H1 (cell line): Measurements from ENCODE around the gene AAR2. TPM values are rescaled to one million over a fixed set of nuclear protein-coding genes. Genes with fewer than 3 reads are reported as not detected.

ENCODE experiments used
- CTCF ChIA-PET: fragments of 300-600 bp; sonication (Branson Sonifier 250); formaldehyde crosslinking; loops from one replicate; lab custom pipeline; 2021; ENCODE audit not compliant: partially characterized antibody; lab: Charles Lee
- POLR2A ChIA-PET: fragments of 300-600 bp; sonication (Branson Sonifier 250); formaldehyde crosslinking; loops from one replicate; lab custom pipeline; 2021; ENCODE audit warnings: inconsistent platforms; ENCODE audit not compliant: partially characterized antibody; lab: Charles Lee
- DNase-seq, 2 experiments: peaks; one replicate each; pipeline versions ENCODE4 v3.0.0 to v3.0.0-alpha.2; 2010 to 2022; ENCODE audit warnings: low spot score in 2 of 2, low read depth in 1 of 2, mixed read lengths in 1 of 2
- FAIRE-seq: peaks from 2 replicates; lab custom pipeline; 2011; peaks lifted over from hg19 to GRCh38; lab: Jason Lieb, UNC
- H2AFZ ChIP-seq: 2 replicates; pipeline ENCODE4 v1.8.1; 2012; ENCODE audit warnings: low read length, inconsistent platforms
- H2AK5ac ChIP-seq: 2 replicates; pipeline ENCODE4 v1.6.1; 2013; ENCODE audit warnings: low read depth, low read length
- H2BK120ac ChIP-seq: replicated peaks from 2 replicates; pipeline ENCODE3; 2013; ENCODE audit warnings: low read depth, low read length, inconsistent platforms
- H2BK12ac ChIP-seq: 2 replicates; pipeline ENCODE4 v1.6.1; 2013; ENCODE audit warnings: low read depth, low read length
- H2BK15ac ChIP-seq: 2 replicates; pipeline ENCODE4 v1.6.1; 2013; ENCODE audit warnings: low read length
- H2BK20ac ChIP-seq: 2 replicates; pipeline ENCODE4 v1.6.1; 2013; ENCODE audit warnings: low read length
- H2BK5ac ChIP-seq: 2 replicates; pipeline ENCODE4 v1.6.1; 2013; ENCODE audit warnings: low read depth, low read length
- H3K14ac ChIP-seq: 2 replicates; pipeline ENCODE4 v1.6.1; 2013; ENCODE audit warnings: inconsistent platforms; ENCODE audit not compliant: insufficient read length
- H3K18ac ChIP-seq: 2 replicates; pipeline ENCODE4 v1.6.1; 2013; ENCODE audit warnings: low read length; ENCODE audit errors: extremely low read depth
- H3K23ac ChIP-seq: 2 replicates; pipeline ENCODE4 v1.6.1; 2013; ENCODE audit warnings: inconsistent platforms; ENCODE audit not compliant: insufficient read length
- H3K23me2 ChIP-seq: 2 replicates; pipeline ENCODE4 v1.6.1; 2013; ENCODE audit warnings: low read depth, low read length
- H3K27ac ChIP-seq: 2 replicates; pipeline ENCODE4 v1.6.1; 2011; ENCODE audit warnings: low read depth, low read length, inconsistent platforms
- H3K27me3 ChIP-seq, 4 experiments: replicated peaks in 1 of 4; 1 replicate in 1 of 4; 2 replicates in 3 of 4; pipeline versions ENCODE4 v1.6.1 to v1.8.1; 2011 to 2013; ENCODE audit warnings: low read length in 3 of 4, mild to moderate bottlenecking in 3 of 4, inconsistent platforms in 2 of 4, mixed read lengths in 2 of 4, moderate library complexity in 1 of 4; ENCODE audit not compliant: control insufficient read depth in 3 of 4, insufficient read depth in 3 of 4; ENCODE audit errors: extremely low read depth in 1 of 4
- H3K36me3 ChIP-seq, 4 experiments: 2 replicates each; pipeline versions ENCODE4 v1.6.1 to v1.8.1; 2011 to 2013; ENCODE audit warnings: mild to moderate bottlenecking in 4 of 4, low read length in 3 of 4, moderate library complexity in 2 of 4, control low read depth in 1 of 4, inconsistent platforms in 1 of 4; ENCODE audit not compliant: insufficient read depth in 4 of 4, control insufficient read depth in 2 of 4
- H3K4ac ChIP-seq: replicated peaks from 2 replicates; pipeline ENCODE3; 2013; ENCODE audit warnings: low read length, low read depth, mixed read lengths, inconsistent platforms; ENCODE audit not compliant: insufficient read length
- H3K4me1 ChIP-seq, 4 experiments: replicated peaks in 1 of 4; 1 replicate in 1 of 4; 2 replicates in 3 of 4; pipeline versions ENCODE4 v1.6.1 to v1.8.1; 2011 to 2013; ENCODE audit warnings: low read length in 3 of 4, inconsistent platforms in 2 of 4, mixed read lengths in 1 of 4; ENCODE audit not compliant: insufficient read depth in 4 of 4, control insufficient read depth in 3 of 4
- H3K4me2 ChIP-seq, 2 experiments: 2 replicates each; pipeline versions ENCODE4 v1.6.1 to v1.8.1; 2011 to 2013; ENCODE audit warnings: low read depth in 2 of 2, low read length in 2 of 2, control low read depth in 1 of 2, inconsistent platforms in 1 of 2, mild to moderate bottlenecking in 1 of 2; ENCODE audit not compliant: insufficient read depth in 1 of 2
- H3K4me3 ChIP-seq, 4 experiments: fragments of 200-600, 300-600 bp in 1 of 4; sonication (generic), shearing (Covaris generic), sonication (Bioruptor Twin) in 1 of 4; 2 replicates each; pipeline versions ENCODE4 v1.5.1 to v1.8.1; 2011 to 2016; ENCODE audit warnings: low read length in 4 of 4, low read depth in 3 of 4, control low read depth in 2 of 4, inconsistent platforms in 2 of 4, mild to moderate bottlenecking in 2 of 4, mixed read lengths in 1 of 4, moderate library complexity in 1 of 4; ENCODE audit not compliant: insufficient read depth in 2 of 4; ENCODE audit errors: extremely low read depth in 1 of 4
- H3K56ac ChIP-seq: replicated peaks from 2 replicates; pipeline ENCODE3; 2013; ENCODE audit warnings: low read depth, mild to moderate bottlenecking, mixed read lengths, low read length, inconsistent platforms; ENCODE audit not compliant: insufficient read length
- H3K79me1 ChIP-seq: 2 replicates; pipeline ENCODE4 v1.6.1; 2013; ENCODE audit warnings: low read depth, low read length, control low read depth
- H3K79me2 ChIP-seq, 2 experiments: 2 replicates each; pipeline versions ENCODE4 v1.6.1 to v1.8.1; 2012 to 2013; ENCODE audit warnings: low read length in 2 of 2, mild to moderate bottlenecking in 2 of 2, inconsistent platforms in 1 of 2; ENCODE audit not compliant: insufficient read depth in 2 of 2, control insufficient read depth in 1 of 2
- H3K9ac ChIP-seq, 4 experiments: replicated peaks in 1 of 4; 1 replicate in 1 of 4; 2 replicates in 3 of 4; pipeline versions ENCODE4 v1.6.1 to v1.8.1; 2011 to 2013; ENCODE audit warnings: low read depth in 3 of 4, low read length in 3 of 4, control low read depth in 2 of 4, mild to moderate bottlenecking in 2 of 4, moderate library complexity in 2 of 4, inconsistent platforms in 1 of 4; ENCODE audit errors: extremely low read depth in 1 of 4
- H3K9me3 ChIP-seq, 2 experiments: 2 replicates each; pipeline versions ENCODE4 v1.6.1 to v1.8.1; 2012 to 2013; ENCODE audit warnings: mild to moderate bottlenecking in 2 of 2, moderate library complexity in 2 of 2, control low read depth in 1 of 2, inconsistent platforms in 1 of 2, low read depth in 1 of 2, low read length in 1 of 2, mixed read lengths in 1 of 2; ENCODE audit not compliant: insufficient read depth in 2 of 2
- H4K20me1 ChIP-seq, 2 experiments: replicated peaks in 1 of 2; 2 replicates each; pipeline versions ENCODE3 to v1.8.1; 2011 to 2013; ENCODE audit warnings: inconsistent platforms in 2 of 2, low read length in 2 of 2, mild to moderate bottlenecking in 1 of 2; ENCODE audit not compliant: insufficient read depth in 2 of 2, control insufficient read depth in 1 of 2
- H4K5ac ChIP-seq: 2 replicates; pipeline ENCODE4 v1.6.1; 2013; ENCODE audit warnings: low read length, low read depth, mixed read lengths, inconsistent platforms; ENCODE audit not compliant: insufficient read length
- H4K8ac ChIP-seq: 2 replicates; pipeline ENCODE4 v1.8.0; 2013; ENCODE audit warnings: mild to moderate bottlenecking, moderate library complexity, low read length, inconsistent platforms; ENCODE audit not compliant: insufficient read depth; ENCODE audit errors: extremely low read depth
- H4K91ac ChIP-seq: replicated peaks from 2 replicates; pipeline ENCODE3; 2013; ENCODE audit warnings: low read length, mixed read lengths, inconsistent platforms; ENCODE audit not compliant: insufficient read length
- BACH1 ChIP-seq: IDR thresholded peaks from 2 replicates; pipeline ENCODE4 v1.6.1; 2012; ENCODE audit warnings: low read length, improper control_type of control experiment
- CHD1 ChIP-seq: IDR thresholded peaks from 2 replicates; pipeline ENCODE4 v1.6.1; 2012; ENCODE audit warnings: low read depth, low read length, improper control_type of control experiment
- RNF2 ChIP-seq: fragments of 200-900, 300-1000 bp; sonication (generic); IDR thresholded peaks from 2 replicates; pipeline ENCODE4 v1.7.1; 2016; ENCODE audit warnings: borderline replicate concordance, low read depth, mild to moderate bottlenecking, antibody characterized with exemption, low read length; ENCODE audit not compliant: poor library complexity, severe bottlenecking; ENCODE audit errors: missing control alignments
- TCF12 ChIP-seq: IDR thresholded peaks from 2 replicates; pipeline ENCODE4 v1.6.1; 2011; ENCODE audit warnings: low read depth, mild to moderate bottlenecking, low read length
- WGBS, 2 experiments: shearing (Covaris generic) in 1 of 2; methylation state at CpG; one replicate each; pipeline versions ENCODE4 v1.1.6 to v1.1.7; 2013 to 2015; ENCODE audit warnings: low lambda C conversion rate in 2 of 2, mixed read lengths in 2 of 2, inconsistent platforms in 1 of 2, low coverage in 1 of 2, missing lambda C conversion rate in 1 of 2; ENCODE audit not compliant: insufficient replicate concordance in 2 of 2, insufficient coverage in 1 of 2, insufficient read length in 1 of 2; ENCODE audit errors: extremely low coverage in 1 of 2, missing lambda C conversion rate in 1 of 2; 5-methylcytosine and 5-hydroxymethylcytosine counted together
- polyA plus RNA-seq, 7 experiments: library from polyadenylated mRNA; depleted of rRNA in 3 of 7; stranded (reverse) in 5 of 7; unstranded in 2 of 7; fragments of >200 nt in 5 of 7; fragments of 200-250 nt in 2 of 7; gene quantifications; 1 replicate in 5 of 7; 2 replicates in 1 of 7; 4 replicates in 1 of 7; pipeline versions ENCODE4 v1.2.1 to v1.2.3, GENCODE V29; 2011 to 2013; ENCODE audit warnings: missing spikeins in 2 of 7, mixed read lengths in 2 of 7
- total RNA-seq: library from RNA; stranded (reverse); fragmentation: NEBNext Ultra II Directional; extraction: Animal tissue kit (Norgen Biotek cat#: 25700); gene quantifications from 2 replicates; pipeline ENCODE4 v1.2.1, GENCODE V29; 2021

AAR2 gene
- total and polyA plus RNA-seq, 2 of the 8 experiments (the other 6 are each of a cell fraction or from before 2014, with no cell fraction given), result 25.5 to 36.1 TPM

- H2BK5ac ChIP-seq, result no peak overlapping the region
- POLR2A ChIA-PET, result no interaction called here
- CTCF ChIA-PET, result interaction anchor here (0.5 to 14.8 kb wide), 12 partner anchors 6 to 1990 kb away, joined by 3 to 151 read pairs (median 3); no protein-coding TSS in a partner anchor
- no peak overlapping the region for H2BK120ac ChIP-seq
- H3K23ac ChIP-seq, result no peak overlapping the region
- no peak overlapping the region for H4K91ac ChIP-seq
- H2AK5ac ChIP-seq, result no peak overlapping the region
- no peaks in the 10 kb centered on the region for H4K20me1 ChIP-seq
- FAIRE-seq (no peak), DNase-seq (no peak)
- no peak overlapping the region for H3K4ac ChIP-seq
- no peaks in the 10 kb centered on the region for H3K79me1 ChIP-seq
- H3K23me2 ChIP-seq, result no peaks in the 10 kb centered on the region
- no peaks in the 10 kb centered on the region for H3K79me2 ChIP-seq
- H3K4me3 ChIP-seq, result no peak overlapping the region
- no peak overlapping the region for H2BK15ac ChIP-seq
- no peaks in the 10 kb centered on the region for H3K4me1 ChIP-seq
- no peak overlapping the region for H3K27ac ChIP-seq
- no peaks in the 10 kb centered on the region for H3K9me3 ChIP-seq
- no peaks in the 10 kb centered on the region; a peak in 1 of 8 replicates for H3K36me3 ChIP-seq
- no peak overlapping the region for H3K18ac ChIP-seq
- no peak overlapping the region for H2AFZ ChIP-seq
- H3K56ac ChIP-seq, result no peak overlapping the region
- no peak overlapping the region for H3K14ac ChIP-seq
- no peak overlapping the region for H3K9ac ChIP-seq
- H3K27me3 ChIP-seq, result no peaks in the 10 kb centered on the region
- no peak overlapping the region for H3K4me2 ChIP-seq
- WGBS, 2 experiments, result 95% methylated on average over 2 of the region's 2 CpGs; no CpG with 5 or more reads in 1 of the 2 experiments
- no peak overlapping the region for H4K8ac ChIP-seq
- H2BK12ac ChIP-seq, result no peak overlapping the region
- TF ChIP-seq CHD1 (no peak), RNF2 (no peak), BACH1 (no peak), TCF12 (no peak)
- no peak overlapping the region for H4K5ac ChIP-seq
- H2BK20ac ChIP-seq, result no peak overlapping the region
Observed at GRCh38 chr20:36196676-36197075, 39.6 kb upstream of the AAR2 start.
